OCI-LY3 (cell line): ENCODE results near the gene SLC45A3.

ENCODE experiments used
- H2AFZ ChIP-seq: fragments of 200-600, 300-600 bp; shearing (Covaris generic); 2 replicates; pipeline ENCODE4 v1.6.0; 2014; ENCODE audit warnings: antibody characterized with exemption, low read depth, low read length
- H3K27ac ChIP-seq: fragments of 200-600, 300-600 bp; sonication (generic); 2 replicates; pipeline ENCODE4 v1.5.1; 2014; ENCODE audit warnings: mild to moderate bottlenecking, low read length, moderate library complexity, mixed read lengths
- H3K27me3 ChIP-seq: fragments of 200-600, 300-600 bp; sonication (generic); 2 replicates; pipeline ENCODE4 v1.6.1; 2014; ENCODE audit warnings: low read depth, low read length, mixed read lengths
- H3K36me3 ChIP-seq: fragments of 200-600, 300-600 bp; sonication (generic); replicated peaks from 2 replicates; pipeline ENCODE3; 2014; ENCODE audit warnings: low read depth, low read length, mixed read lengths
- H3K4me1 ChIP-seq: fragments of 300-600, 200-600 bp; sonication (generic); 2 replicates; pipeline ENCODE4 v1.6.1; 2014; ENCODE audit warnings: low read length, mixed read lengths
- H3K4me2 ChIP-seq: fragments of 200-600, 300-600 bp; sonication (generic); 2 replicates; pipeline ENCODE4 v1.6.1; 2014; ENCODE audit warnings: low read length, mixed read lengths
- H3K4me3 ChIP-seq: fragments of 300-600, 200-600 bp; sonication (generic); 2 replicates; pipeline ENCODE4 v1.5.1; 2014; ENCODE audit warnings: antibody characterized with exemption, mild to moderate bottlenecking, low read length, moderate library complexity
- H3K79me2 ChIP-seq: fragments of 300-600, 200-600 bp; shearing (Covaris generic); 2 replicates; pipeline ENCODE4 v1.6.1; 2014; ENCODE audit warnings: mild to moderate bottlenecking, low read length, mixed read lengths
- H3K9ac ChIP-seq: fragments of 300-600, 200-600 bp; shearing (Covaris generic); 2 replicates; pipeline ENCODE4 v1.6.0; 2014; ENCODE audit warnings: mild to moderate bottlenecking, low read length, moderate library complexity
- H3K9me3 ChIP-seq: fragments of 200-600, 300-600 bp; shearing (Covaris generic); 2 replicates; pipeline ENCODE4 v1.6.1; 2014; ENCODE audit warnings: low read length, mixed read lengths; ENCODE audit not compliant: insufficient read depth
- H4K20me1 ChIP-seq: fragments of 200-600, 300-600 bp; sonication (generic); 2 replicates; pipeline ENCODE4 v1.6.1; 2016; ENCODE audit warnings: low read length, mixed read lengths; ENCODE audit not compliant: insufficient read depth
- CTCF ChIP-seq: fragments of 200-600, 300-600 bp; sonication (generic); IDR thresholded peaks from 2 replicates; pipeline ENCODE4 v1.5.1; 2014; ENCODE audit warnings: antibody characterized with exemption, low read length, low read depth
- EZH2phosphoT487 ChIP-seq: fragments of 200-600 bp; shearing (Covaris generic); IDR thresholded peaks from 2 replicates; pipeline ENCODE4 v1.6.1; 2018; ENCODE audit warnings: antibody characterized with exemption, mixed run types, low read depth

SLC45A3 gene

GRCh38 chr1:205631768-205632668, 48.3 kb downstream of the SLC45A3 start, which contains the start of gene ELK4:
Gene ELK4 (minus strand): TSS chr1:205632011. CDS start chr1:205623882, 8,129 bp downstream.
- Histone ChIP-seq H3K9ac (peak within 1 kb of the TSS; percentile 91), H3K4me3 (peak within 1 kb of the TSS; percentile 90), H3K4me1 (peaks cover 37% of the 10 kb centered on the region), H3K4me2 (peak within 1 kb of the TSS; percentile 97), H3K36me3 (peaks cover 18% of the 10 kb centered on the region), H4K20me1 (peaks cover 25% of the 10 kb centered on the region), H3K27ac (peak within 1 kb of the TSS; percentile 93), H3K27me3 (no peaks in the 10 kb centered on the region), H2AFZ (peak within 1 kb of the TSS; percentile 80), H3K9me3 (no peaks in the 10 kb centered on the region), H3K79me2 (peaks cover 41% of the 10 kb centered on the region)
- TF ChIP-seq CTCF = peak; percentile 81
- TF ChIP-seq EZH2phosphoT487 = no peak

DNA sequence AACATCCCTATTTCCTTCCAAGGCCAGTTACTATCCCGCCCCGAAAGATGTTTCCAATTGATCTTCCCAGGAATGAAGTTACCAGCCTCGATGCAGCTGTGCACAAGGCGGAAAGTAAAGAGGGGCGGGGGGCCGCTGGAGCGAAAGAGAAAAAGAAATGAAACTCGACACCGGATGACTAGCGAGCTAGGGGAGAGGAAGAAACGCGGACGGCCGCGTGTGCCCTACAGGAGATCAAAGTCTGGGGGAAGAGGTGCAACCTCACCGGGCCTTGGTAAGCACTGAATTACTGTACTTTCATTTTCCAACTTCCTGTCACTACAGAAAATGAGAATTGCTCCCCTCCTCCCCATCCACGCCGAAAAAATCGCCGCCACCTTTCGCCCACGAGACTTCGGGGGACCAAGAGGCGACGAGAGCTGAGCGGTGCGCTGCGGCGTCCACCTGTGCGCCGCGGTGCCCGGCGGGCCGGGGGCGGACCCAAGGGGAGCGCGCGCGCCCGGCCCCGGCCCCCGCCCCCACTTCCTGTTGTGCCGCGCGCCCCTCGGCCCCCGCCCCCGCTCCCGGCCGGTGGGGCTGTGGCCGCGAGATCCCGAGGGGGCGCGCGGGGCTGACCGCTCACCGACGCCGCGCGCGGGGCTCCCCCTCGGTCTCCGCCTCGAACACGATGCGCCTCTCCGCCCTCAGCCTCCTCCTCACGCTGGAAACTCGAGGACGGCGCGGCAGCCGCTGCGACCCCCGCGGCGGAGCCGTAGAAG, 49.1 kb downstream of the SLC45A3 start:
- no peak for TF ChIP-seq CTCF
- no peak for TF ChIP-seq EZH2phosphoT487
- Histone ChIP-seq H4K20me1 (peaks cover 33% of the 10 kb centered on the region), H3K9ac (peak overlapping the region; percentile 91), H2AFZ (no peak overlapping the region), H3K36me3 (peaks cover 23% of the 10 kb centered on the region), H3K9me3 (no peaks in the 10 kb centered on the region), H3K4me3 (peak overlapping the region; percentile 90), H3K79me2 (peaks cover 49% of the 10 kb centered on the region), H3K4me2 (peak overlapping the region; percentile 94), H3K27me3 (no peaks in the 10 kb centered on the region), H3K4me1 (peaks cover 46% of the 10 kb centered on the region), H3K27ac (peak overlapping the region; percentile 93)

GRCh38 chr1:205630651-205631009, 49.7 kb downstream of the SLC45A3 start:
- H3K79me2 ChIP-seq = peaks cover 55% of the 10 kb centered on the region
- H3K4me3 ChIP-seq = peak overlapping the region; percentile 90
- peak overlapping the region; percentile 91 for H3K9ac ChIP-seq
- peak overlapping the region; percentile 93 for H3K27ac ChIP-seq
- H4K20me1 ChIP-seq = peaks cover 38% of the 10 kb centered on the region
- H3K4me2 ChIP-seq = peak overlapping the region; percentile 94
- H3K4me1 ChIP-seq = peaks cover 50% of the 10 kb centered on the region
- H3K27me3 ChIP-seq = no peaks in the 10 kb centered on the region
- H2AFZ ChIP-seq = no peak overlapping the region
- peaks cover 23% of the 10 kb centered on the region for H3K36me3 ChIP-seq
- TF ChIP-seq CTCF (no peak), EZH2phosphoT487 (no peak)
- no peaks in the 10 kb centered on the region for H3K9me3 ChIP-seq

GRCh38 chr1:205630241-205630640, 50.1 kb downstream of the SLC45A3 start:
- H2AFZ ChIP-seq = no peak overlapping the region
- H3K27ac ChIP-seq = peak overlapping the region; percentile 93
- peaks cover 58% of the 10 kb centered on the region for H3K79me2 ChIP-seq
- no peaks in the 10 kb centered on the region for H3K27me3 ChIP-seq
- peaks cover 50% of the 10 kb centered on the region for H3K4me1 ChIP-seq
- no peaks in the 10 kb centered on the region for H3K9me3 ChIP-seq
- H3K9ac ChIP-seq = peak overlapping the region; percentile 91
- H3K36me3 ChIP-seq = peaks cover 23% of the 10 kb centered on the region
- H4K20me1 ChIP-seq = peaks cover 40% of the 10 kb centered on the region
- no peak for TF ChIP-seq CTCF
- TF ChIP-seq EZH2phosphoT487 = no peak
- peak overlapping the region; percentile 94 for H3K4me2 ChIP-seq
- peak overlapping the region; percentile 90 for H3K4me3 ChIP-seq
